WTC11 (cell line): ENCODE results near the gene SPINK1. TPM values are rescaled to one million over a fixed set of nuclear protein-coding genes. Genes with fewer than 3 reads are reported as not detected.

Experiments used
- ATAC-seq: fragments of 200-7000 bp; cut with Tn5 transposase; 2 replicates; pipeline ENCODE4 v1.10.0; 2021; ENCODE audit warnings: mild to moderate bottlenecking, moderate library complexity
- CTCF ChIA-PET: fragments of 300-600 bp; sonication (Branson Sonifier 250); formaldehyde crosslinking; loops from one replicate; lab custom pipeline; 2021; ENCODE audit warnings: antibody characterized with exemption; lab: Charles Lee
- POLR2A ChIA-PET: fragments of 350-600 bp; sonication (Branson Sonifier 250); formaldehyde crosslinking; loops from one replicate; lab custom pipeline; 2021; ENCODE audit warnings: antibody characterized with exemption; lab: Charles Lee
- DNase-seq: peaks from one replicate; pipeline ENCODE4 v3.0.0; 2021; ENCODE audit warnings: low spot score
- H3K27ac Mint-ChIP-seq: 2 replicates; pipeline ENCODE4 v1.8.0; 2021; ENCODE audit warnings: mixed read lengths
- H3K27me3 Mint-ChIP-seq: 2 replicates; pipeline ENCODE4 v1.8.0; 2021; ENCODE audit warnings: low read depth, mild to moderate bottlenecking, moderate library complexity, mixed read lengths
- H3K36me3 Mint-ChIP-seq: 2 replicates; pipeline ENCODE4 v1.8.0; 2021; ENCODE audit warnings: mixed read lengths
- H3K4me1 Mint-ChIP-seq: 2 replicates; pipeline ENCODE4 v1.8.0; 2022; ENCODE audit warnings: mixed read lengths
- H3K4me3 Mint-ChIP-seq: 2 replicates; pipeline ENCODE4 v1.8.0; 2021; ENCODE audit warnings: mild to moderate bottlenecking, moderate library complexity, mixed read lengths
- H3K9me3 Mint-ChIP-seq: 2 replicates; pipeline ENCODE4 v1.8.0; 2021; ENCODE audit warnings: mixed read lengths
- ESRRA ChIP-seq: sonication (generic); formaldehyde crosslinking; IDR thresholded peaks from 2 replicates; pipeline ENCODE4 v1.8.1; 2022; ENCODE audit warnings: mild to moderate bottlenecking, missing genetic modification reagents, borderline replicate concordance
- JAZF1 ChIP-seq: fragments of 250-450 bp; sonication (Bioruptor Pico); IDR thresholded peaks from 2 replicates; pipeline ENCODE4 v1.9.0; 2021; ENCODE audit warnings: moderate library complexity, mild to moderate bottlenecking, inconsistent platforms
- MYBL2 ChIP-seq: sonication (generic); formaldehyde crosslinking; IDR thresholded peaks from 2 replicates; pipeline ENCODE4 v1.8.1; 2023; ENCODE audit warnings: mild to moderate bottlenecking, moderate library complexity, missing genetic modification reagents
- PRRX2 ChIP-seq: fragments of 250-450 bp; sonication (Bioruptor Pico); IDR thresholded peaks from 2 replicates; pipeline ENCODE4 v1.8.0; 2021; ENCODE audit warnings: mild to moderate bottlenecking
- RORB ChIP-seq: fragments of 250-450 bp; sonication (Bioruptor Pico); IDR thresholded peaks from 2 replicates; pipeline ENCODE4 v1.9.0; 2021; ENCODE audit warnings: mild to moderate bottlenecking
- TEAD4 ChIP-seq: sonication (generic); formaldehyde crosslinking; IDR thresholded peaks from 2 replicates; pipeline ENCODE4 v1.8.0; 2022; ENCODE audit warnings: mild to moderate bottlenecking, missing genetic modification reagents
- ZNF263 ChIP-seq: sonication (generic); formaldehyde crosslinking; IDR thresholded peaks from 2 replicates; pipeline ENCODE4 v1.8.1; 2022; ENCODE audit warnings: low read depth, mild to moderate bottlenecking, moderate library complexity, missing genetic modification reagents
- ZNF317 ChIP-seq: sonication (generic); formaldehyde crosslinking; IDR thresholded peaks from 2 replicates; pipeline ENCODE4 v1.8.1; 2023; ENCODE audit warnings: low read depth, mild to moderate bottlenecking, moderate library complexity, missing genetic modification reagents, borderline replicate concordance
- ZNF416 ChIP-seq: fragments of 250-450 bp; sonication (Bioruptor Pico); IDR thresholded peaks from 2 replicates; pipeline ENCODE4 v1.9.0; 2021; ENCODE audit warnings: mild to moderate bottlenecking, inconsistent platforms
- total RNA-seq: library from RNA; stranded (reverse); gene quantifications from 3 replicates; pipeline ENCODE4 v1.2.3, GENCODE V29; 2021
- TF ChIP-seq, protein P1 (sequence below): sonication (generic); formaldehyde crosslinking; IDR thresholded peaks from 2 replicates; pipeline ENCODE4 v1.8.0; 2022; ENCODE audit warnings: missing genetic modification reagents
- TF ChIP-seq, protein P2 (sequence below): sonication (generic); formaldehyde crosslinking; IDR thresholded peaks from 2 replicates; pipeline ENCODE4 v1.8.1; 2022; ENCODE audit warnings: low read depth, mild to moderate bottlenecking, moderate library complexity, missing genetic modification reagents, borderline replicate concordance
- TF ChIP-seq, protein P3 (sequence below): sonication (generic); formaldehyde crosslinking; IDR thresholded peaks from 2 replicates; pipeline ENCODE4 v1.8.1; 2023; ENCODE audit warnings: mild to moderate bottlenecking, moderate library complexity, missing genetic modification reagents
- TF ChIP-seq, protein P4 (sequence below): sonication (generic); formaldehyde crosslinking; IDR thresholded peaks from 2 replicates; pipeline ENCODE4 v1.8.0; 2022; ENCODE audit warnings: mild to moderate bottlenecking, missing genetic modification reagents
- TF ChIP-seq, protein P5 (sequence below): fragments of 250-450 bp; sonication (Bioruptor Pico); IDR thresholded peaks from 2 replicates; pipeline ENCODE4 v1.9.0; 2021; ENCODE audit warnings: moderate library complexity, mild to moderate bottlenecking, inconsistent platforms, borderline replicate concordance
- TF ChIP-seq, protein P6 (sequence below): fragments of 250-450 bp; sonication (Bioruptor Pico); IDR thresholded peaks from 2 replicates; pipeline ENCODE4 v2.1.2; 2022; ENCODE audit warnings: mild to moderate bottlenecking, moderate library complexity
- TF ChIP-seq, protein P7 (sequence below): sonication (generic); formaldehyde crosslinking; IDR thresholded peaks from 2 replicates; pipeline ENCODE4 v1.8.0; 2023; ENCODE audit warnings: mild to moderate bottlenecking, missing genetic modification reagents

Gene SPINK1
- total RNA-seq, 1 experiment from 2014 or later, result 5.4 TPM

DNA sequence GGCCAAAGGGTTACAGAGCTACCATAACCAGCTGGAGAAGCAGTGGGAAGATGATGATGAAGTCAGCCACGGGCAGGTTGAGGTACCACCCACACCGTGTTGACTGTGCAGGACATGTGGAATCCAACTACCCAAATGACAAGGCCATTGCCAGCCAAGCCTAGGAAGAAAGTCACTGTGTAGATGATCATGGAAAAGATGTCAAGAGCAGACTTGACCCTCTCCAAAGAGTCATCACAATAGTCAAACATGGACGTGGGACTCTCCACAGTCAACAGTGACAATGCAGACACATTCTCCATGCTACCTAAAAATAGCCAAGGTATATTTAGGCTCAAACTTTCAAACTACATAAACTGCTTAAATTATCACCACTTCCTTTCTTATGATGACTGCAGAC lies 20.9 kb upstream of the SPINK1 start (continued):
- TF ChIP-seq, protein P1, sequence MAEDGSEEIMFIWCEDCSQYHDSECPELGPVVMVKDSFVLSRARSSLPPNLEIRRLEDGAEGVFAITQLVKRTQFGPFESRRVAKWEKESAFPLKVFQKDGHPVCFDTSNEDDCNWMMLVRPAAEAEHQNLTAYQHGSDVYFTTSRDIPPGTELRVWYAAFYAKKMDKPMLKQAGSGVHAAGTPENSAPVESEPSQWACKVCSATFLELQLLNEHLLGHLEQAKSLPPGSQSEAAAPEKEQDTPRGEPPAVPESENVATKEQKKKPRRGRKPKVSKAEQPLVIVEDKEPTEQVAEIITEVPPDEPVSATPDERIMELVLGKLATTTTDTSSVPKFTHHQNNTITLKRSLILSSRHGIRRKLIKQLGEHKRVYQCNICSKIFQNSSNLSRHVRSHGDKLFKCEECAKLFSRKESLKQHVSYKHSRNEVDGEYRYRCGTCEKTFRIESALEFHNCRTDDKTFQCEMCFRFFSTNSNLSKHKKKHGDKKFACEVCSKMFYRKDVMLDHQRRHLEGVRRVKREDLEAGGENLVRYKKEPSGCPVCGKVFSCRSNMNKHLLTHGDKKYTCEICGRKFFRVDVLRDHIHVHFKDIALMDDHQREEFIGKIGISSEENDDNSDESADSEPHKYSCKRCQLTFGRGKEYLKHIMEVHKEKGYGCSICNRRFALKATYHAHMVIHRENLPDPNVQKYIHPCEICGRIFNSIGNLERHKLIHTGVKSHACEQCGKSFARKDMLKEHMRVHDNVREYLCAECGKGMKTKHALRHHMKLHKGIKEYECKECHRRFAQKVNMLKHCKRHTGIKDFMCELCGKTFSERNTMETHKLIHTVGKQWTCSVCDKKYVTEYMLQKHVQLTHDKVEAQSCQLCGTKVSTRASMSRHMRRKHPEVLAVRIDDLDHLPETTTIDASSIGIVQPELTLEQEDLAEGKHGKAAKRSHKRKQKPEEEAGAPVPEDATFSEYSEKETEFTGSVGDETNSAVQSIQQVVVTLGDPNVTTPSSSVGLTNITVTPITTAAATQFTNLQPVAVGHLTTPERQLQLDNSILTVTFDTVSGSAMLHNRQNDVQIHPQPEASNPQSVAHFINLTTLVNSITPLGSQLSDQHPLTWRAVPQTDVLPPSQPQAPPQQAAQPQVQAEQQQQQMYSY, result no peak
- TF ChIP-seq PRRX2 (peak; percentile 67; the same call in 1 of the 2 replicates), ZNF416 (CRISPR knock-in tag) (0 out of 2 replicates have a peak, but pooled peaks have one; percentile 47)

DNA sequence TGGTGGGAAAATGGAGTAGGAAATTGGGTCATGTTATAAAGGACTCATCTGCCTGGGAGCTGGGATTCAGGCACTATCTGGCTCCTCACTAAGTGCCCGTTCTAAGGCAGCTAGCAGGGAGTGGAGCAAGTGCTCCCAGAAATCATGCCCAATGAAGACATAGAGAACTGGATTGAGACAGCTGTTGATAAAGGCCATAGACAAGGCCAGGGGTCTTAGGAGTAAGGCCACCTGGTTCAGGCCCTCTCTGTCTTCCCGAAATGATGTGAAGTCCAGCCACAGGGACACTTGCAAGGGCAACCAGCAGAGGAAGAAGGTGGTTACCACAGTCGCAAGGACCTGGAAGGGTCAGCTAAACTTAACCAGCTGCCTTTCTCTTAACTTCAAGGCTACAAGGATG lies 20.1 kb upstream of the SPINK1 start:
- no peak overlapping the region for H3K4me3 Mint-ChIP-seq
- H3K9me3 Mint-ChIP-seq, result peaks cover 4% of the 10 kb centered on the region; the same call in 1 of the 2 replicates
- no peak for TF ChIP-seq ESRRA (CRISPR knock-in tag)
- TF ChIP-seq MYBL2, result no peak
- no peak for TF ChIP-seq ZNF317 (CRISPR knock-in tag)
- TF ChIP-seq RORB (CRISPR knock-in tag), result no peak
- TF ChIP-seq, protein P2, sequence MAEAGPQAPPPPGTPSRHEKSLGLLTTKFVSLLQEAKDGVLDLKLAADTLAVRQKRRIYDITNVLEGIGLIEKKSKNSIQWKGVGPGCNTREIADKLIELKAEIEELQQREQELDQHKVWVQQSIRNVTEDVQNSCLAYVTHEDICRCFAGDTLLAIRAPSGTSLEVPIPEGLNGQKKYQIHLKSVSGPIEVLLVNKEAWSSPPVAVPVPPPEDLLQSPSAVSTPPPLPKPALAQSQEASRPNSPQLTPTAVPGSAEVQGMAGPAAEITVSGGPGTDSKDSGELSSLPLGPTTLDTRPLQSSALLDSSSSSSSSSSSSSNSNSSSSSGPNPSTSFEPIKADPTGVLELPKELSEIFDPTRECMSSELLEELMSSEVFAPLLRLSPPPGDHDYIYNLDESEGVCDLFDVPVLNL (CRISPR knock-in tag), result no peak
- TF ChIP-seq, protein P3, sequence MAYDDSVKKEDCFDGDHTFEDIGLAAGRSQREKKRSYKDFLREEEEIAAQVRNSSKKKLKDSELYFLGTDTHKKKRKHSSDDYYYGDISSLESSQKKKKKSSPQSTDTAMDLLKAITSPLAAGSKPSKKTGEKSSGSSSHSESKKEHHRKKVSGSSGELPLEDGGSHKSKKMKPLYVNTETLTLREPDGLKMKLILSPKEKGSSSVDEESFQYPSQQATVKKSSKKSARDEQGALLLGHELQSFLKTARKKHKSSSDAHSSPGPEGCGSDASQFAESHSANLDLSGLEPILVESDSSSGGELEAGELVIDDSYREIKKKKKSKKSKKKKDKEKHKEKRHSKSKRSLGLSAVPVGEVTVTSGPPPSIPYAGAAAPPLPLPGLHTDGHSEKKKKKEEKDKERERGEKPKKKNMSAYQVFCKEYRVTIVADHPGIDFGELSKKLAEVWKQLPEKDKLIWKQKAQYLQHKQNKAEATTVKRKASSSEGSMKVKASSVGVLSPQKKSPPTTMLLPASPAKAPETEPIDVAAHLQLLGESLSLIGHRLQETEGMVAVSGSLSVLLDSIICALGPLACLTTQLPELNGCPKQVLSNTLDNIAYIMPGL (CRISPR knock-in tag), result no peak
- TF ChIP-seq, protein P4, sequence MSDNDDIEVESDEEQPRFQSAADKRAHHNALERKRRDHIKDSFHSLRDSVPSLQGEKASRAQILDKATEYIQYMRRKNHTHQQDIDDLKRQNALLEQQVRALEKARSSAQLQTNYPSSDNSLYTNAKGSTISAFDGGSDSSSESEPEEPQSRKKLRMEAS (CRISPR knock-in tag), result no peak
- TF ChIP-seq, protein P5, sequence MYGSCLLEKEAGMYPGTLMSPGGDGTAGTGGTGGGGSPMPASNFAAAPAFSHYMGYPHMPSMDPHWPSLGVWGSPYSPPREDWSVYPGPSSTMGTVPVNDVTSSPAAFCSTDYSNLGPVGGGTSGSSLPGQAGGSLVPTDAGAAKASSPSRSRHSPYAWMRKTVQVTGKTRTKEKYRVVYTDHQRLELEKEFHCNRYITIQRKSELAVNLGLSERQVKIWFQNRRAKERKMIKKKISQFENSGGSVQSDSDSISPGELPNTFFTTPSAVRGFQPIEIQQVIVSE (CRISPR knock-in tag), result no peak
- TF ChIP-seq, protein P6, sequence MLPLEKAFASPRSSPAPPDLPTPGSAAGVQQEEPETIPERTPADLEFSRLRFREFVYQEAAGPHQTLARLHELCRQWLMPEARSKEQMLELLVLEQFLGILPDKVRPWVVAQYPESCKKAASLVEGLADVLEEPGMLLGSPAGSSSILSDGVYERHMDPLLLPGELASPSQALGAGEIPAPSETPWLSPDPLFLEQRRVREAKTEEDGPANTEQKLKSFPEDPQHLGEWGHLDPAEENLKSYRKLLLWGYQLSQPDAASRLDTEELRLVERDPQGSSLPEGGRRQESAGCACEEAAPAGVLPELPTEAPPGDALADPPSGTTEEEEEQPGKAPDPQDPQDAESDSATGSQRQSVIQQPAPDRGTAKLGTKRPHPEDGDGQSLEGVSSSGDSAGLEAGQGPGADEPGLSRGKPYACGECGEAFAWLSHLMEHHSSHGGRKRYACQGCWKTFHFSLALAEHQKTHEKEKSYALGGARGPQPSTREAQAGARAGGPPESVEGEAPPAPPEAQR, result no peak
- TF ChIP-seq, protein P7, sequence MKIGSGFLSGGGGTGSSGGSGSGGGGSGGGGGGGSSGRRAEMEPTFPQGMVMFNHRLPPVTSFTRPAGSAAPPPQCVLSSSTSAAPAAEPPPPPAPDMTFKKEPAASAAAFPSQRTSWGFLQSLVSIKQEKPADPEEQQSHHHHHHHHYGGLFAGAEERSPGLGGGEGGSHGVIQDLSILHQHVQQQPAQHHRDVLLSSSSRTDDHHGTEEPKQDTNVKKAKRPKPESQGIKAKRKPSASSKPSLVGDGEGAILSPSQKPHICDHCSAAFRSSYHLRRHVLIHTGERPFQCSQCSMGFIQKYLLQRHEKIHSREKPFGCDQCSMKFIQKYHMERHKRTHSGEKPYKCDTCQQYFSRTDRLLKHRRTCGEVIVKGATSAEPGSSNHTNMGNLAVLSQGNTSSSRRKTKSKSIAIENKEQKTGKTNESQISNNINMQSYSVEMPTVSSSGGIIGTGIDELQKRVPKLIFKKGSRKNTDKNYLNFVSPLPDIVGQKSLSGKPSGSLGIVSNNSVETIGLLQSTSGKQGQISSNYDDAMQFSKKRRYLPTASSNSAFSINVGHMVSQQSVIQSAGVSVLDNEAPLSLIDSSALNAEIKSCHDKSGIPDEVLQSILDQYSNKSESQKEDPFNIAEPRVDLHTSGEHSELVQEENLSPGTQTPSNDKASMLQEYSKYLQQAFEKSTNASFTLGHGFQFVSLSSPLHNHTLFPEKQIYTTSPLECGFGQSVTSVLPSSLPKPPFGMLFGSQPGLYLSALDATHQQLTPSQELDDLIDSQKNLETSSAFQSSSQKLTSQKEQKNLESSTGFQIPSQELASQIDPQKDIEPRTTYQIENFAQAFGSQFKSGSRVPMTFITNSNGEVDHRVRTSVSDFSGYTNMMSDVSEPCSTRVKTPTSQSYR (CRISPR knock-in tag), result no peak
- no peak for TF ChIP-seq JAZF1 (CRISPR knock-in tag)
- TF ChIP-seq ZNF263, result no peak
- TF ChIP-seq TEAD4 (CRISPR knock-in tag), result no peak
- ATAC-seq (peak; percentile 25), DNase-seq (no peak)
- peaks cover 29% of the 10 kb centered on the region for H3K4me1 Mint-ChIP-seq
- POLR2A ChIA-PET, result interaction anchor here (0.6 kb wide), 1 partner anchor 9 kb away, joined by 3 read pairs; no protein-coding TSS in a partner anchor
- no peaks in the 10 kb centered on the region for H3K36me3 Mint-ChIP-seq
- no peak overlapping the region for H3K27ac Mint-ChIP-seq
- CTCF ChIA-PET, result interaction anchor here (1.0 to 2.6 kb wide), 6 partner anchors 17 to 83 kb away, joined by 4 to 8 read pairs (median 4); partner anchors contain the start of gene JAKMIP2
- H3K27me3 Mint-ChIP-seq, result peaks cover 7% of the 10 kb centered on the region
